Spinal cord (tissue), 10 donors: Measurements from ENCODE around the gene TARS3. TPM values are rescaled to one million over a fixed set of nuclear protein-coding genes. Genes with fewer than 3 reads are reported as not detected.
A peak's percentile ranks its signal among the peaks of the same experiment; 100 is the strongest.

ENCODE experiments used
- DNase-seq, 6 donors: peaks; one replicate each; pipeline versions ENCODE4 v3.0.0 to v3.0.0-alpha.2; 2013 to 2015; ENCODE audit warnings: low spot score in 6 of 6, low read depth in 4 of 6
- H3K27ac ChIP-seq: one replicate; pipeline ENCODE4 v1.5.1; 2013; ENCODE audit warnings: low read depth, low read length, control low read depth
- H3K27me3 ChIP-seq: one replicate; pipeline ENCODE4 v1.6.1; 2013; ENCODE audit warnings: low read length; ENCODE audit not compliant: control insufficient read depth, insufficient read depth
- H3K36me3 ChIP-seq: one replicate; pipeline ENCODE4 v1.6.1; 2013; ENCODE audit warnings: low read length; ENCODE audit not compliant: control insufficient read depth, insufficient read depth
- H3K4me1 ChIP-seq: one replicate; pipeline ENCODE4 v1.6.1; 2013; ENCODE audit warnings: low read length; ENCODE audit not compliant: control insufficient read depth, insufficient read depth
- H3K4me3 ChIP-seq: one replicate; pipeline ENCODE4 v1.5.1; 2013; ENCODE audit warnings: low read depth, low read length, control low read depth
- H3K9me3 ChIP-seq: one replicate; pipeline ENCODE4 v1.6.1; 2013; ENCODE audit warnings: low read length; ENCODE audit not compliant: control insufficient read depth, insufficient read depth
- WGBS: methylation state at CpG from one replicate; pipeline ENCODE4 v1.1.5; 2013; ENCODE audit warnings: missing lambda C conversion rate; ENCODE audit not compliant: insufficient coverage; 5-methylcytosine and 5-hydroxymethylcytosine counted together
- polyA plus RNA-seq, 2 donors: library from polyadenylated mRNA; unstranded; fragments of 120-200 nt; gene quantifications; one replicate each; pipeline ENCODE4 v1.2.1, GENCODE V29; 2013; ENCODE audit not compliant: insufficient read length in 2 of 2
- total RNA-seq, 2 donors: library from RNA; depleted of rRNA in 1 of 2; stranded (reverse); fragments of 120-200 nt in 1 of 2; fragments of >200 nt in 1 of 2; gene quantifications; one replicate each; pipeline versions ENCODE4 v1.2.3 to v1.2.4, GENCODE V29; 2013 to 2014
- donor health status: healthy.

The TARS3 gene
- total and polyA plus RNA-seq, 4 donors, result 26.0 to 38.7 (median 31.4) TPM

DNA sequence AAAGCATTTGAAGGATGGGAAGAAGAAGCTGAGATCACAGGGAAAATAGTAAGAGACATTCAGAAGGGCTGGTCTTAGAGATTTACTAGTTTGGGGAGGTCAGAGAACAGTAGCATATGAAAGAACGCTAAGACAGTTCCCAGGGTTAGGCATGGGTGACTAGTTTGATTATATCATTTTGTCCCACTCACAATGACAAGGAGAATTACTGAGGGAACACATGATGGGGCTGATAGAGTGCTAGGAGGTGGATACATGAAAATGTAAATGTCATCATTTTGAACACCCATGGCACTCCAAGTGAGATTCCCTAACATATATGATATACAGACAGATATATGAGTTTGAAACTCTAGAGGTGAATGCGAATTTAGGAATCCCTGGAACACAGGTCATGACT lies 9.3 kb upstream of the TARS3 start:
- no peaks in the 10 kb centered on the region for H3K4me1 ChIP-seq
- no peak overlapping the region for H3K4me3 ChIP-seq
- no peaks in the 10 kb centered on the region for H3K27me3 ChIP-seq
- no peaks in the 10 kb centered on the region for H3K36me3 ChIP-seq
- H3K9me3 ChIP-seq, result no peaks in the 10 kb centered on the region
- no peak overlapping the region for H3K27ac ChIP-seq
- no peak for DNase-seq
- WGBS, result 78% methylated on average over 1 of the region's 2 CpGs

DNA sequence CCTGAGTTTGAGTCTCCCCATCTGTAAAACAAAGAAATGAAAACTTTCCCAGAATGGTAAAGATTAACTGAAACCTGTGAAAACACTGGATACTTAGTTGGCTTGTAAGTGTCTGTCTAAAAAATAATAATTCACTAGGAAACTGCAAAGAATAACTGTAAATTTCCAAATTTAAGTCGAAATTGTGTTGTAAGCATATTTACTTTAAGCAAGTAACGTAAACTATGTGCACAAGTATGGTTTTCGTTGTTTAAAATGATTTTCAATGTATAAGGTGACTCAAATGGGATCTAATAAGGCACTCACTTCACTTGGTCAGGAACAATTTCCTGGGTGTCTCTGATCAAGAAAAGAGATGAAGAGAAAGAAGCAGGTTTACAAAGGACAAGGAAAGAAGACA lies 8.5 kb upstream of the TARS3 start:
- 92% methylated on average over 2 of the region's 3 CpGs for WGBS
- H3K27ac ChIP-seq, result no peak overlapping the region
- H3K9me3 ChIP-seq, result no peaks in the 10 kb centered on the region
- H3K27me3 ChIP-seq, result no peaks in the 10 kb centered on the region
- no peaks in the 10 kb centered on the region for H3K4me1 ChIP-seq
- no peaks in the 10 kb centered on the region for H3K36me3 ChIP-seq
- H3K4me3 ChIP-seq, result no peak overlapping the region
- no peak for DNase-seq

DNA sequence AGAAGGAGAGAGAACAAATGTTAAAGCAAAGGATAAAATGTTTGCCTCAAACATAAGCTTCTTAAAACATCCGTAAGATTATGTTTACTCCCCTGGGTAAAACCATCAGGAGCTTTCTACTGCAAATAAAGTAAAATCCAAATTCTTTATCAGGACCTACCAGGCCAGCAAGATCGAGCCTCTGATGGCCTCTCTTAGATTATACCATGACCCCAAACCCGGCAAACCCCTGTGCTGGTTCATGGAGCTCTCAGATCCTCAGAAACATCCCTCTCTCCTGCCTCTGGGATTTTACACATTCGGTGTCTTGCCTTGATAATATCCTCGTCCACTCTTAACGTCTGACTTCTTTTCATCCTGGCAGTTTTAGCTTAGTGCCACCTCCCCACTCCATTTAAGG lies 7.5 kb upstream of the TARS3 start:
- Histone ChIP-seq H3K27ac (no peak overlapping the region), H3K4me1 (no peaks in the 10 kb centered on the region), H3K9me3 (no peaks in the 10 kb centered on the region), H3K36me3 (no peaks in the 10 kb centered on the region), H3K4me3 (no peak overlapping the region), H3K27me3 (no peaks in the 10 kb centered on the region)
- no peak for DNase-seq
- 96% methylated on average over 6 of the region's 6 CpGs for whole genome bisulfite sequencing

DNA sequence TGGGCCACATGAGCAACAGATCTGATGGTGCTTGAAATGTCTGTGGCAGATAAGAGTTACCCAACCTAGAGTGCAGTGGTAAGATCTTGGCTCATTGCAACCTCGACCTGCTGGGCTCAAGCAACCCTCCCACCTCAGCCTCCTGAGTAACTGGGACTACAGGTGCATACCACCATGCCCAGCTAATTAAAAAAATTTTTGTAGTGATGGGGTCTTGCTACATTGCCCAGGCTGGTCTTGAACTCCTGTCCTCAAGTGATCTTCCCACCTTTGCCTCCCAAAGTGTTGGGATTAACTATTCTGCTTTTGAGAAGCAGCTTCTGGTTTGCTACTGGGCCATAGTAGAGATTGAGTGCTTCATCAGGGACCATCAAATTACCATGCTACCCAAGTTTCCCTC lies 2.9 kb upstream of the TARS3 start:
- H3K27ac ChIP-seq, result no peak overlapping the region

DNA sequence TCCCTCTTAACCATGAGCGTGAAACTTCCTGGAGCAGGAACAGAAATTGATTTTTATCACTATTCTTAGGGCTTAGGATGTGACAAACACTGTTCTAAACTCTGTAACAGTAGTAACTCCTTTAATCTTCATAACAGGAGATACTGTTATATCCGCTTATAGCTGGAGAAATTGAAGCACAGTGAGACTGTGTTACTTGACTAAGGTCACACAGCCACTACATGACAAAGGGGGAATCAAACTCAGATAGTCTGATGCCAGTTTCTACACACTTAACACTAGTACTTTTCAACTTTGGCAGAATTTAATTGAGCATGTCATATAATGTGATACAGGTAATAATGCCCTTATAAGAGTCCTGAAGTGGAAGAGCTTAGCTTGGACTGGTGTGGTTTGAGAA lies 800 bp upstream of the TARS3 start:
- H3K27me3 ChIP-seq, result no peaks in the 10 kb centered on the region
- no CpG with 5 or more reads among the region's 2 CpGs for WGBS
- H3K4me1 ChIP-seq, result peaks cover 3% of the 10 kb centered on the region
- H3K9me3 ChIP-seq, result no peaks in the 10 kb centered on the region
- H3K27ac ChIP-seq, result no peak overlapping the region
- DNase-seq, result no peak
- H3K36me3 ChIP-seq, result peaks cover 9% of the 10 kb centered on the region
- H3K4me3 ChIP-seq, result no peak overlapping the region

More for the DNA sequence above, 2.9 kb upstream of the TARS3 start:
- Histone ChIP-seq H3K4me1 (peaks cover 3% of the 10 kb centered on the region), H3K4me3 (no peak overlapping the region), H3K27me3 (no peaks in the 10 kb centered on the region), H3K9me3 (no peaks in the 10 kb centered on the region), H3K36me3 (no peaks in the 10 kb centered on the region)
- DNase-seq, result no peak
- no CpG with 5 or more reads among the region's 1 CpG for WGBS

DNA sequence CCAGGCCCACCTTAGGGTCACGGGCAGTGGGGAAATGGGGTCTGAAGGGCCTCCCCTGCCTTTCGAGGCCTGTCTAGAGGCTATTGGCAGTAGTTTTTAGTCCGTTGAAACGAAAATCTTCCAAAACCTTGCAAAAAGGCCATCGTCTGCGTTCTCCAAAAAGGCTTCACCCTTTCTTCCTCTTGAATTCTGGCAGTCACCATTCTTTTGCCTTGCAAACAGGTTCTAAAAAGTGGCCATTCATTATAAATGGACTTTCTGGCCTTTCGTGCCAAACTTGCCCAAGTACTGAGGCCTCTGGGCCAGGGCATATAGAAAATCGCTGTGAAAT lies 367 bp upstream of the TARS3 start:
- Histone ChIP-seq H3K4me1 (peaks cover 3% of the 10 kb centered on the region), H3K36me3 (peaks cover 9% of the 10 kb centered on the region), H3K9me3 (no peaks in the 10 kb centered on the region), H3K27ac (peak overlapping the region; percentile 25), H3K27me3 (no peaks in the 10 kb centered on the region), H3K4me3 (peak overlapping the region; percentile 35)
- DNase-seq, result no peak
- 41% methylated on average over 4 of the region's 8 CpGs for WGBS

DNA sequence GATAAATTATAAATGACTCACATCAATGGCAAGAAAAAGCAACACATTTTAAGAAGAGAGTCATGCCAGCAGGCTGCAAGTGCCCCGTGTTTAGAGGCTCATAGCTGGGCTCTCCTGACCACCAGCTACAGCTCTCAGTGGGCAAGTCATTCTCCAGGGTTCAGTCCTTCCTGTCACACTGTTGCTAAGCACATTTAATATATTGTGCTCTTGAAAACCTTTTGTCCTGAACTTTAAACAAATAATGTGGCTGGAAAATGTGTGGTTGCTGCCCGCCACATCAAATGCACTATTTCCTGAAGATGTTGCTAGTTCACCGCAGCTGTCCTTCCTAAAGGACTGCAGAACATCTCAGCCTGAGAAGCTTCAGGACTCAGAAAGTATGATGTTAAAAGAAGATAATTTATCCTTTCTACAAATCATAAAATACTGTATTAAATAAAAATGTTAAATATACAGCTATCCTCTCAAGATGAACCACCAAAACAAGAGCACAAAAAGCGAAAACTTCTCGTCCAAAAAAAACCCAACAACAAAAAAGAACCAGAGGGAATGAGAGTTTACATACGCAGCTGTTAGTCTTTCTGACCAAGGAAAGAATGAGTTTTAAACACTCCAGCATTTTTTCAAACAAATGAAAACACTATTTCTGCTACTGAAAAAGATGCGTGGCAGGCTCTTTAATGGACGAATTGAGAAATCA lies 951 bp downstream of the TARS3 start:
- H3K27ac ChIP-seq, result no peak overlapping the region
- 5% methylated on average over 4 of the region's 8 CpGs for WGBS

DNA sequence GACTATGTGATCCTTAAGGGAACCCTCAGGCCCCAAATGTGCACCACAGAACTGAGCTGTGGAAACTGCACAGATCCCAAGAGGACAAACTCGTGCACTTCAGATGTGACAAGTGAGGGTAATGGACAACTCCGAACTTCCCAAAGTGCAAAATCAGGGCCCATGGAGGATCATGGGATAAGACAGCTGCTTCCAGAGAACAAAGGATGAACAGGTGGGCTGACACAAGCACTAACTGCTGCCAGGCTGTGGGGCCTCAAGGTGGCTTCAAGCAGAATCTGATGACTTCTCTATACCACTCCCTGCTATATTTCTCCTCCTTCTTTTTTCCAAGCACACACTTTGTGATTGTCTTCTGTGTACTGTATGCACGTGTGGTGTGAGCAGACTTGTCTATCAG lies 5.4 kb downstream of the TARS3 start:
- Histone ChIP-seq H3K27ac (no peak overlapping the region), H3K36me3 (peaks cover 16% of the 10 kb centered on the region), H3K27me3 (no peaks in the 10 kb centered on the region), H3K9me3 (no peaks in the 10 kb centered on the region), H3K4me3 (no peak overlapping the region), H3K4me1 (peaks cover 3% of the 10 kb centered on the region)
- DNase-seq, result no peak
- WGBS, result 78% methylated on average over 3 of the region's 3 CpGs

More for the DNA sequence above, 951 bp downstream of the TARS3 start:
- peak in 4 of 6 donors; percentile 4 to 30 (median 11) for DNase-seq
- Histone ChIP-seq H3K9me3 (no peaks in the 10 kb centered on the region), H3K4me3 (peak overlapping the region; percentile 45), H3K36me3 (peaks cover 9% of the 10 kb centered on the region), H3K27me3 (no peaks in the 10 kb centered on the region), H3K4me1 (peaks cover 3% of the 10 kb centered on the region)

DNA sequence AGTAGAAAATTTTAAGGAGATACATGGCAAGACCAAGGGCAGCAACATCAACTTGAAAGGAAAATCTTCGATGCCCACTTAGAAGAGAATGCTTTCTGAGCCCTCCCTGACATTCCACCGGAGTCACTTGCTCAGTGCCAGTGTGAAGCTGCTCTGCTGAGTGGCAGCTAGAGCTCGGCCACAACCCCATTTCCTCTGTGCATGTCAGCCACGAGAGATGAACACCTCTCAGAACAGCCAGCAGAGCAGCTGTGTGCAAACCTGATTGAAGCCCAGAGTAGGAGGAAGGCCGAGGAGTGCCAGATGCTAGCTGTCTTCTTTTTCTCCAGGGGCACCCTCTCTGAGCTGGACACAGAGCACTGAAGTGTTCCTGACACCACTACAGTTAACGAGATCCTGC lies 12.2 kb downstream of the TARS3 start:
- no peak overlapping the region for H3K4me3 ChIP-seq
- no peaks in the 10 kb centered on the region for H3K27me3 ChIP-seq
- no peak for DNase-seq
- H3K9me3 ChIP-seq, result no peaks in the 10 kb centered on the region
- WGBS, result 85% methylated on average over 6 of the region's 6 CpGs
- peaks cover 30% of the 10 kb centered on the region for H3K36me3 ChIP-seq
- no peak overlapping the region for H3K27ac ChIP-seq
- H3K4me1 ChIP-seq, result no peaks in the 10 kb centered on the region

DNA sequence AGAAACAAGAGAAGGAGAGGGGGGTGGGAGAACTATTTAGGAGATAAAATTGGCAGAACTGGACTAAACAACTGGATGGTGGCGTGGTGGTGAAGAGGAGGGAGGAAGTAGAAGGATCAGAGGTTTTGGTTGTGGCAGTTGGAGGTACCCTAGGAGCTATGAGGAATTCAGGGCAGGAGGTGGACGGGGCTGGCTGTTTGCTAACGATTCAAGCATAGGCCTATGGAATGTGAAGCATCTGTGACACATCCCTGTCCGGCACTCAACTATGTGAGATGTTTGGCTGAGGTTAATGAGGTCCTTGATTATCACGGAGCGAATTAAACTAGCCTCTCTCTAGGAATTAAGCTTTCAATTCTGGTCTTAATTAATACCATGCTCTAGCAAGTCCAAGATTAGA lies 13.5 kb downstream of the TARS3 start:
- DNase-seq, result no peak
- H3K36me3 ChIP-seq, result peaks cover 31% of the 10 kb centered on the region
- H3K27me3 ChIP-seq, result no peaks in the 10 kb centered on the region
- H3K4me3 ChIP-seq, result no peak overlapping the region
- WGBS, result 90% methylated on average over 3 of the region's 6 CpGs
- H3K27ac ChIP-seq, result no peak overlapping the region
- no peaks in the 10 kb centered on the region for H3K4me1 ChIP-seq
- H3K9me3 ChIP-seq, result no peaks in the 10 kb centered on the region
